Neural progenitor cell (in vitro differentiated cells): ENCODE results near the gene SLC2A11.

Source experiments
- EZH2phosphoT487 ChIP-seq: fragments of 200-600 bp; sonication (generic); IDR thresholded peaks from 2 replicates; pipeline ENCODE4 v1.6.1; 2017; ENCODE audit warnings: antibody characterized with exemption
- TF ChIP-seq, protein P1 (sequence below): fragments of 200-600 bp; sonication (generic); IDR thresholded peaks from 2 replicates; pipeline ENCODE4 v1.5.1; 2017; ENCODE audit warnings: antibody characterized with exemption, mild to moderate bottlenecking

DNA sequence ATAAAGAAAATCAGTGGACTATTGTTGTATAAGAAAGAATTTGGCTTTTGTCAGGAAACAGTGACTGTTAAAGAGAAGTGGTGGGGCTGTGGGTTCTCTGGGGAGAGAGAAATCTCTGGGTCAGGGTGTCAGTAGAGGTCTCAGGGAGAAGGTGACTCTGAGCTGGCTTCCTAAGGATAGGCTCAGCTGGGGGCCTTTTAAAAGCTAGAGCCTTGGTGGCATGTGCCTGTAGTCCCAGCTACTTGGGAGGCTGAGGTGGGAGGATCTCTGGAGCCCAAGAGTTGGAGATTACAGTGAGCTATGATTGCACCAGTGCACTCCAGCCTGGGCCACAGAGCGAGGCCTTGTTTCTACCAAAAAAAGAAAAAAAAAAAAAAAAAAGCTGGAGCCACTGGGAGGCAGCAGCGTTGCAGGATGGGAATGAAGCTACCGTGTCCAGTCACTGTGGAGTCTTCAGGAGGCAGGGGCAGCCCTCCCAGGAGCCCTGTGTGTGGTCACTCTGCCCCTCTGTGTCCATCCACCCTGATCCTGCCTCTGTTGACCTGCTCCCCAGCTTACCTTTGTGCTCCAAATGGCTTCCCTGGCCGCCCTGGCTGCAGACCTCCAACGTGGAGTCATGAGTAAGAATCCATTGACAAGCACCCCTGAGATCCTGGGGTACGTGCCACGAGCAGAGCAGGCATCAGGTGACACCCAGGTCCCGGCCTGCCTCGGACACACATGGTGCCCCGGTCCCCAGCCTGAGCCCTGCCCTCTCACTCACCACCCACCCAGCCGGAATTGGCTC, 31.1 kb downstream of the SLC2A11 start:
- TF ChIP-seq, protein P1, sequence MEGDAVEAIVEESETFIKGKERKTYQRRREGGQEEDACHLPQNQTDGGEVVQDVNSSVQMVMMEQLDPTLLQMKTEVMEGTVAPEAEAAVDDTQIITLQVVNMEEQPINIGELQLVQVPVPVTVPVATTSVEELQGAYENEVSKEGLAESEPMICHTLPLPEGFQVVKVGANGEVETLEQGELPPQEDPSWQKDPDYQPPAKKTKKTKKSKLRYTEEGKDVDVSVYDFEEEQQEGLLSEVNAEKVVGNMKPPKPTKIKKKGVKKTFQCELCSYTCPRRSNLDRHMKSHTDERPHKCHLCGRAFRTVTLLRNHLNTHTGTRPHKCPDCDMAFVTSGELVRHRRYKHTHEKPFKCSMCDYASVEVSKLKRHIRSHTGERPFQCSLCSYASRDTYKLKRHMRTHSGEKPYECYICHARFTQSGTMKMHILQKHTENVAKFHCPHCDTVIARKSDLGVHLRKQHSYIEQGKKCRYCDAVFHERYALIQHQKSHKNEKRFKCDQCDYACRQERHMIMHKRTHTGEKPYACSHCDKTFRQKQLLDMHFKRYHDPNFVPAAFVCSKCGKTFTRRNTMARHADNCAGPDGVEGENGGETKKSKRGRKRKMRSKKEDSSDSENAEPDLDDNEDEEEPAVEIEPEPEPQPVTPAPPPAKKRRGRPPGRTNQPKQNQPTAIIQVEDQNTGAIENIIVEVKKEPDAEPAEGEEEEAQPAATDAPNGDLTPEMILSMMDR, result peak; percentile 17
- no peak for TF ChIP-seq EZH2phosphoT487
